HG02571 (cell line): ENCODE measurements around the gene RBM23.
"Not testable (repeated sequence)": the region's sequence is repeated elsewhere in the genome, so short reads cannot be mapped to it uniquely, and the experiment has no call there.

Source experiments
- ATAC-seq: cut with Tn5 transposase; IDR thresholded peaks from one replicate; pipeline ENCODE4 v1.9.1; 2021; ENCODE audit warnings: mild to moderate bottlenecking, moderate library complexity; ENCODE audit not compliant: unreplicated experiment

The RBM23 gene

GRCh38 chr14:22870811-22871223 lies 48.1 kb downstream of the RBM23 start:
- peak; percentile 18 for ATAC-seq

GRCh38 chr14:22866874-22867273 lies 52.1 kb downstream of the RBM23 start:
- no peak for ATAC-seq

- ATAC-seq, result no peak
Measured at GRCh38 chr14:22865424-22866405, 53.2 kb downstream of the RBM23 start.

- ATAC-seq, result no peak
Measured at GRCh38 chr14:22864979-22865378, 54.0 kb downstream of the RBM23 start.

- ATAC-seq, result no peak
Measured at GRCh38 chr14:22861651-22862050, 57.3 kb downstream of the RBM23 start.

GRCh38 chr14:22860377-22860776 lies 58.6 kb downstream of the RBM23 start:
- ATAC-seq, result not testable (repeated sequence)

GRCh38 chr14:22856428-22856827 lies 62.5 kb downstream of the RBM23 start:
- ATAC-seq, result no peak

- no peak for ATAC-seq
Measured at GRCh38 chr14:22854963-22855724, 63.8 kb downstream of the RBM23 start.

GRCh38 chr14:22854296-22854695 lies 64.7 kb downstream of the RBM23 start:
- not testable (repeated sequence) for ATAC-seq

- peak; percentile 67 for ATAC-seq
Measured at GRCh38 chr14:22852940-22853767, 65.8 kb downstream of the RBM23 start.

- no peak for ATAC-seq
Measured at GRCh38 chr14:22852599-22852939, 66.4 kb downstream of the RBM23 start.

- ATAC-seq, result not testable (repeated sequence)
Measured at GRCh38 chr14:22852178-22852577, 66.8 kb downstream of the RBM23 start.

- no peak for ATAC-seq
Measured at GRCh38 chr14:22850944-22851764, 67.8 kb downstream of the RBM23 start.

GRCh38 chr14:22849212-22849819 lies 69.6 kb downstream of the RBM23 start:
- no peak for ATAC-seq

- no peak for ATAC-seq
Measured at GRCh38 chr14:22848351-22849164, 70.4 kb downstream of the RBM23 start.

GRCh38 chr14:22847661-22848341 lies 71.1 kb downstream of the RBM23 start:
- no peak for ATAC-seq

- no peak for ATAC-seq
Measured at GRCh38 chr14:22846811-22847307, 72.1 kb downstream of the RBM23 start.
